Right lobe of liver (tissue), 4 donors: ENCODE results near the gene CDHR2.

Experiments
- POLR2A ChIP-seq: fragments of 450-650 bp; IDR thresholded peaks from one replicate; pipeline ENCODE4 v1.6.1; 2017; ENCODE audit warnings: antibody characterized with exemption, mild to moderate bottlenecking
- TF ChIP-seq, protein P1 (sequence below), 4 donors: fragments of 200-600 bp in 3 of 4; fragments of 450-650 bp in 1 of 4; IDR thresholded peaks; one replicate each; pipeline versions ENCODE4 v1.5.1 to v1.8.0; 2016 to 2022; ENCODE audit warnings: antibody characterized with exemption in 4 of 4, mild to moderate bottlenecking in 2 of 4
- donor health status: DM: no; HTN: no; CAD: no.
- donor health status: DM: no; HTN: no; CAD: no.
- donor health status: DM: no; HTN: yes; CAD: no.

DNA sequence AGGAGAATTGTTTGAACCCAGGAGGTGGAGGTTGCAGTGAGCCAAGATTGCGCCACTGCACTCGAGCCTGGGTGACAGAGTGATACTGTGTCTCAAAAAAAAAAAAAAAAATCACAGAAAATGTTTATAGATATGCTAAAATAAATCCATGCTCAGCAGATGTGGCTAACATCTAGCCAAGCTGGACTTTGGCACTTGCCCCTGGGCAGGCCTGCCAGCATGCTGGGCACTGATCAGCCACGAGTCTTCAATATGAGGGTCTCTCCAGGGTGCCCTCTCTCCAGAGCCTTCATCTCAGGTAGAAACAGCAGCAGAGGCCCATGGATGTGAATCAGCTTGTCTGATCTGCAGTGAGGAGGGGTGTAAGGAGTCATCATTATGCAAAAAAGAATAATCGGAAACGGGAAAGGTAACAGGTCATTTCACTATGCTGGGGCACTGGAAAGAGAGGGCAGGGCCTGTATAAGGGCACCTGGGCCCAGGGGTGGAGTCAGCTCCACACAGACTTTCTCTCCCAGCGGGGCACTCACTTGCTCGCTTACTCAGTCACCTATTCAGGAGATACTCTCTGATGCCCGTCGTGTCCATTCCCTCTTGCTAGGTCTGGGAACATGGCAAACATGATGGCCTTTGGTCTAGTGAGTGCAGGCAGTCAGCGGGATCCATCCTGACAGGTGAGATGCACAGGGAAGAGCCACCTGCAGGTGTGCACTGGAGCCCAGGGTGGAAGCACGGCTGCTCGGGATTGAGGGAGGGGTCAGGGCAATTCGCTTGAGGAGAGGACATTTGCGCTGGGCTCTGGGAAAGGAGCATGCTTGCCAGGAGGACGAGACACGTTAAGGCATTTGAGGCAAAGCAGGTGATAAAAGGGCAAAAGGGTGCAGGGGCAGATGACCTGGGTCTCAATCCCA lies 29.1 kb upstream of the CDHR2 start:
- TF ChIP-seq, protein P1, sequence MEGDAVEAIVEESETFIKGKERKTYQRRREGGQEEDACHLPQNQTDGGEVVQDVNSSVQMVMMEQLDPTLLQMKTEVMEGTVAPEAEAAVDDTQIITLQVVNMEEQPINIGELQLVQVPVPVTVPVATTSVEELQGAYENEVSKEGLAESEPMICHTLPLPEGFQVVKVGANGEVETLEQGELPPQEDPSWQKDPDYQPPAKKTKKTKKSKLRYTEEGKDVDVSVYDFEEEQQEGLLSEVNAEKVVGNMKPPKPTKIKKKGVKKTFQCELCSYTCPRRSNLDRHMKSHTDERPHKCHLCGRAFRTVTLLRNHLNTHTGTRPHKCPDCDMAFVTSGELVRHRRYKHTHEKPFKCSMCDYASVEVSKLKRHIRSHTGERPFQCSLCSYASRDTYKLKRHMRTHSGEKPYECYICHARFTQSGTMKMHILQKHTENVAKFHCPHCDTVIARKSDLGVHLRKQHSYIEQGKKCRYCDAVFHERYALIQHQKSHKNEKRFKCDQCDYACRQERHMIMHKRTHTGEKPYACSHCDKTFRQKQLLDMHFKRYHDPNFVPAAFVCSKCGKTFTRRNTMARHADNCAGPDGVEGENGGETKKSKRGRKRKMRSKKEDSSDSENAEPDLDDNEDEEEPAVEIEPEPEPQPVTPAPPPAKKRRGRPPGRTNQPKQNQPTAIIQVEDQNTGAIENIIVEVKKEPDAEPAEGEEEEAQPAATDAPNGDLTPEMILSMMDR (IDR thresholded peaks at IDR 0.05) = no peak
- TF ChIP-seq POLR2A = no peak
